ENCODE measurements around the gene RXRA. TPM values are rescaled to one million over a fixed set of nuclear protein-coding genes. Genes with fewer than 3 reads are reported as not detected.

Gene RXRA
- total RNA-seq, 1 experiment from 2014 or later = 31.6 TPM

DNA sequence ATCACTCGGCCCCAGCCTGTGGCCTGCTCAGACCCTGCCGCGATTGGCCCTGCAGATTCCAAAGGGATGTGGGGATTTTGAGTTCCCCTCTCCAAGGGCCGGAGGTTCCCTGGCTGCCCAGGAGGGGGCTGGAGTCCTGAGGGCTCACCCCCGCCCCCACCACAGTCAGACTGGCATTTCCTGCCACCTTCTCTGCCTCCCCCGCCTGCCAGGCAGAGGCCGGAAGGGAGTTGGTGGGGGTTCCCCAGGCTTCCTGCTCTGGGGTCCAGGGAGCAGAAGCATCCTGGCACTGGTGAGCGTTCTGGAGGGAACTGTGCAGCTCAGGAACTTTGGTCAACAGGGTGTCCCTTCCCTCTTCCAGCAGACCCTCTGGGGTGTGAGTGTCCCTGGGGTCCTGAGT lies 70.6 kb downstream of the RXRA start:
- in situ Hi-C loops (cut with HindIII; ENCODE audit: low pct_unique_long_range_greater_than_20kb, low sequenced_read_pairs) = no loop called here
- no peak for DNase-seq (ENCODE audit: low read depth, low spot score)
- CTCF ChIA-PET = interaction anchor here (1.0 kb wide), 1 partner anchor 44 kb away, joined by 3 read pairs; no protein-coding TSS in a partner anchor

DNA sequence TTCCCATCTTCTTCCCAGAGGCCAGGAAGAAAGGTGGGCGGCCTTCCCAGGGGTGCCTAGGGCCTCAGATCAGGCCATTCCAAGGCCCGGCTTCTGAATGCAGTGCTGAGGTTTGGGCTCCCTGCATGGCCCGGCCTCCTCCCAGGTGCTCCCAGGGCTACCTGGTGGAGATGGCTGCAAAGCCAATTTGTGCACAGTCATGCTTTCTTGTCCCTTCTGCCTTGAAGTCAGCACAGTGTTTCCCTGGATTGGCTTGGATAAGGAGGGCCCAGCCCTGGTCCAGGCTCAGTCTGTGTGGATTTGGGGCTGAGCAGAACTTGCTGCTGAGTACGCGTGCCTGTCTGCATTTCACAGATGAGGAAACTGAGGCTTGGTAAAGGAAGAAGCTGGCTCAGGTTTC lies 72.5 kb downstream of the RXRA start:
- ATAC-seq (no peak), DNase-seq (ENCODE audit: low read depth, low spot score) (no peak)
- TF ChIP-seq TCF7L2 (IDR thresholded peaks at IDR 0.05; ENCODE audit: low read depth, low read length) = no peak
- TF ChIP-seq POLR2AphosphoS5 (IDR thresholded peaks at IDR 0.05; ENCODE audit: low read depth, low read length) = no peak
- TF ChIP-seq, protein P1, sequence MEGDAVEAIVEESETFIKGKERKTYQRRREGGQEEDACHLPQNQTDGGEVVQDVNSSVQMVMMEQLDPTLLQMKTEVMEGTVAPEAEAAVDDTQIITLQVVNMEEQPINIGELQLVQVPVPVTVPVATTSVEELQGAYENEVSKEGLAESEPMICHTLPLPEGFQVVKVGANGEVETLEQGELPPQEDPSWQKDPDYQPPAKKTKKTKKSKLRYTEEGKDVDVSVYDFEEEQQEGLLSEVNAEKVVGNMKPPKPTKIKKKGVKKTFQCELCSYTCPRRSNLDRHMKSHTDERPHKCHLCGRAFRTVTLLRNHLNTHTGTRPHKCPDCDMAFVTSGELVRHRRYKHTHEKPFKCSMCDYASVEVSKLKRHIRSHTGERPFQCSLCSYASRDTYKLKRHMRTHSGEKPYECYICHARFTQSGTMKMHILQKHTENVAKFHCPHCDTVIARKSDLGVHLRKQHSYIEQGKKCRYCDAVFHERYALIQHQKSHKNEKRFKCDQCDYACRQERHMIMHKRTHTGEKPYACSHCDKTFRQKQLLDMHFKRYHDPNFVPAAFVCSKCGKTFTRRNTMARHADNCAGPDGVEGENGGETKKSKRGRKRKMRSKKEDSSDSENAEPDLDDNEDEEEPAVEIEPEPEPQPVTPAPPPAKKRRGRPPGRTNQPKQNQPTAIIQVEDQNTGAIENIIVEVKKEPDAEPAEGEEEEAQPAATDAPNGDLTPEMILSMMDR (IDR thresholded peaks at IDR 0.05) = no peak
- no peak for TF ChIP-seq SIN3A (IDR thresholded peaks at IDR 0.05; ENCODE audit: borderline replicate concordance, insufficient read depth, low read depth, low read length)
- TF ChIP-seq, protein P2, sequence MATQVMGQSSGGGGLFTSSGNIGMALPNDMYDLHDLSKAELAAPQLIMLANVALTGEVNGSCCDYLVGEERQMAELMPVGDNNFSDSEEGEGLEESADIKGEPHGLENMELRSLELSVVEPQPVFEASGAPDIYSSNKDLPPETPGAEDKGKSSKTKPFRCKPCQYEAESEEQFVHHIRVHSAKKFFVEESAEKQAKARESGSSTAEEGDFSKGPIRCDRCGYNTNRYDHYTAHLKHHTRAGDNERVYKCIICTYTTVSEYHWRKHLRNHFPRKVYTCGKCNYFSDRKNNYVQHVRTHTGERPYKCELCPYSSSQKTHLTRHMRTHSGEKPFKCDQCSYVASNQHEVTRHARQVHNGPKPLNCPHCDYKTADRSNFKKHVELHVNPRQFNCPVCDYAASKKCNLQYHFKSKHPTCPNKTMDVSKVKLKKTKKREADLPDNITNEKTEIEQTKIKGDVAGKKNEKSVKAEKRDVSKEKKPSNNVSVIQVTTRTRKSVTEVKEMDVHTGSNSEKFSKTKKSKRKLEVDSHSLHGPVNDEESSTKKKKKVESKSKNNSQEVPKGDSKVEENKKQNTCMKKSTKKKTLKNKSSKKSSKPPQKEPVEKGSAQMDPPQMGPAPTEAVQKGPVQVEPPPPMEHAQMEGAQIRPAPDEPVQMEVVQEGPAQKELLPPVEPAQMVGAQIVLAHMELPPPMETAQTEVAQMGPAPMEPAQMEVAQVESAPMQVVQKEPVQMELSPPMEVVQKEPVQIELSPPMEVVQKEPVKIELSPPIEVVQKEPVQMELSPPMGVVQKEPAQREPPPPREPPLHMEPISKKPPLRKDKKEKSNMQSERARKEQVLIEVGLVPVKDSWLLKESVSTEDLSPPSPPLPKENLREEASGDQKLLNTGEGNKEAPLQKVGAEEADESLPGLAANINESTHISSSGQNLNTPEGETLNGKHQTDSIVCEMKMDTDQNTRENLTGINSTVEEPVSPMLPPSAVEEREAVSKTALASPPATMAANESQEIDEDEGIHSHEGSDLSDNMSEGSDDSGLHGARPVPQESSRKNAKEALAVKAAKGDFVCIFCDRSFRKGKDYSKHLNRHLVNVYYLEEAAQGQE (IDR thresholded peaks at IDR 0.05; ENCODE audit: insufficient read depth in 1 of 2, low read depth in 2 of 2, low read length in 1 of 2) = no peak
- CTCF ChIA-PET = no interaction called here
- Histone ChIP-seq H3K9me3 (ENCODE audit: control insufficient read depth, insufficient read depth, low read depth, low read length) (peaks cover 3% of the 10 kb centered on the region; the same call in 1 of the 2 replicates), H3K27ac (ENCODE audit: low read length) (no peak overlapping the region), H3K27me3 (ENCODE audit: control insufficient read depth, insufficient read depth, low read length) (no peaks in the 10 kb centered on the region), H3K4me3 (ENCODE audit: low read depth in 2 of 2, low read length in 2 of 2) (no peak overlapping the region), H3K36me3 (ENCODE audit: control insufficient read depth, insufficient read depth, low read length) (no peaks in the 10 kb centered on the region), H3K4me1 (ENCODE audit: control insufficient read depth, insufficient read depth, low read length) (no peaks in the 10 kb centered on the region)
- BruUV-seq (replicated peaks) = no TSS peak
- in situ Hi-C loops (cut with HindIII; ENCODE audit: low pct_unique_long_range_greater_than_20kb, low sequenced_read_pairs) (no loop called here), intact Hi-C loops (cut with micrococcal nuclease; ENCODE audit: unreplicated experiment) (no loop called here)
- POLR2A ChIA-PET = no interaction called here

More for the DNA sequence above, 70.6 kb downstream of the RXRA start:
- TF ChIP-seq SIN3A (IDR thresholded peaks at IDR 0.05; ENCODE audit: borderline replicate concordance, insufficient read depth, low read depth, low read length) (no peak), TCF7L2 (IDR thresholded peaks at IDR 0.05; ENCODE audit: low read depth, low read length) (no peak), POLR2AphosphoS5 (IDR thresholded peaks at IDR 0.05; ENCODE audit: low read depth, low read length) (no peak)
- TF ChIP-seq, protein P2 (IDR thresholded peaks at IDR 0.05; ENCODE audit: insufficient read depth in 1 of 2, low read depth in 2 of 2, low read length in 1 of 2) = no peak
- TF ChIP-seq, protein P1 (IDR thresholded peaks at IDR 0.05) = no peak
- POLR2A ChIA-PET = no interaction called here
- H3K4me1 ChIP-seq (ENCODE audit: control insufficient read depth, insufficient read depth, low read length) = no peaks in the 10 kb centered on the region
- H3K4me3 ChIP-seq (ENCODE audit: low read depth in 2 of 2, low read length in 2 of 2) = no peak overlapping the region
- peaks cover 3% of the 10 kb centered on the region; the same call in 1 of the 2 replicates for H3K9me3 ChIP-seq (ENCODE audit: control insufficient read depth, insufficient read depth, low read depth, low read length)
- H3K27ac ChIP-seq (ENCODE audit: low read length) = no peak overlapping the region
- intact Hi-C loops (cut with micrococcal nuclease; ENCODE audit: unreplicated experiment) = no loop called here
- no peaks in the 10 kb centered on the region for H3K27me3 ChIP-seq (ENCODE audit: control insufficient read depth, insufficient read depth, low read length)
- no TSS peak for BruUV-seq (replicated peaks)
- no peaks in the 10 kb centered on the region for H3K36me3 ChIP-seq (ENCODE audit: control insufficient read depth, insufficient read depth, low read length)
- peak; percentile 41; the same call in 1 of the 2 replicates for ATAC-seq

Data from Panc1 (cell line).